AG04450 (cell line): ENCODE data around the gene TRIM41. TPM values are rescaled to one million over a fixed set of nuclear protein-coding genes. Genes with fewer than 3 reads are reported as not detected.

Source experiments
- CTCF ChIA-PET: fragments of 300-600, 350-600 bp; formaldehyde crosslinking; extraction: SDS; loops from one replicate; lab custom pipeline; 2022; ENCODE audit warnings: antibody characterized with exemption, inconsistent platforms; lab: Charles Lee
- POLR2A ChIA-PET: fragments of 350-600 bp; formaldehyde crosslinking; extraction: SDS; loops from one replicate; lab custom pipeline; 2021; ENCODE audit warnings: antibody characterized with exemption, inconsistent platforms; lab: Yijun Ruan, JAX
- DNase-seq: peaks from one replicate; pipeline ENCODE4 v3.0.0-alpha.2; 2011; ENCODE audit warnings: low read depth, low spot score
- H3K27ac ChIP-seq: one replicate; pipeline ENCODE4 v1.5.1; 2012; ENCODE audit warnings: low read depth, low read length, control low read depth
- H3K27me3 ChIP-seq: one replicate; pipeline ENCODE4 v1.6.0; 2012; ENCODE audit warnings: low read length; ENCODE audit not compliant: control insufficient read depth, insufficient read depth
- H3K4me3 ChIP-seq: 2 replicates; pipeline ENCODE4 v1.5.1; 2011; ENCODE audit warnings: mild to moderate bottlenecking, low read depth, low read length, control low read depth
- H3K9me3 ChIP-seq: 2 replicates; pipeline ENCODE4 v1.5.1; 2012; ENCODE audit warnings: low read length; ENCODE audit not compliant: control insufficient read depth, insufficient read depth
- CTCF ChIP-seq: IDR thresholded peaks from 2 replicates; pipeline ENCODE4 v1.5.1; 2011; ENCODE audit warnings: low read depth, low read length, control low read depth, inconsistent platforms
- polyA plus RNA-seq: library from polyadenylated mRNA; depleted of rRNA; stranded (reverse); fragments of >200 nt; gene quantifications from 2 replicates; pipeline ENCODE4 v1.2.3, GENCODE V29; 2011

The TRIM41 gene
- polyA plus RNA-seq, 1 experiment, result 11.5 TPM

- CTCF ChIA-PET, result interaction anchor here (0.7 to 1.9 kb wide), 2 partner anchors 27 to 32 kb away, joined by 3 to 4 read pairs; no protein-coding TSS in a partner anchor
These were observed 32.9 kb upstream of the TRIM41 start for GRCh38 chr5:181189962-181190710.

GRCh38 chr5:181190711-181191525 lies 32.2 kb upstream of the TRIM41 start:
- Histone ChIP-seq H3K27ac (peak overlapping the region; percentile 52), H3K4me3 (peak overlapping the region; percentile 85), H3K9me3 (no peaks in the 10 kb centered on the region; the same call in 1 of the 2 replicates), H3K27me3 (no peaks in the 10 kb centered on the region)
- TF ChIP-seq CTCF, result 0 out of 2 replicates have a peak, but pooled peaks have one; percentile 14
- CTCF ChIA-PET, result interaction anchor here (1.1 to 2.6 kb wide), 4 partner anchors 14 to 33 kb away, joined by 3 to 8 read pairs (median 5); partner anchors contain the start of gene TRIM7
- POLR2A ChIA-PET, result interaction anchor here (0.7 to 5.8 kb wide), 10 partner anchors 11 to 71 kb away, joined by 3 to 72 read pairs (median 5); partner anchors contain the start of genes RACK1, TRIM41, TRIM52 and TRIM7
- no peak for DNase-seq

More at GRCh38 chr5:181189962-181190710, 32.9 kb upstream of the TRIM41 start:
- POLR2A ChIA-PET, result interaction anchor here (0.6 to 5.8 kb wide), 5 partner anchors 15 to 71 kb away, joined by 3 to 72 read pairs (median 5); partner anchors contain the start of genes RACK1, TRIM41, TRIM52 and TRIM7
- Histone ChIP-seq H3K27ac (no peak overlapping the region), H3K27me3 (no peaks in the 10 kb centered on the region), H3K9me3 (no peaks in the 10 kb centered on the region; the same call in 1 of the 2 replicates), H3K4me3 (peak overlapping the region; percentile 85)
- DNase-seq, result no peak
- no peak for TF ChIP-seq CTCF

- DNase-seq, result peak; percentile 89
- POLR2A ChIA-PET, result interaction anchor here (0.5 to 5.8 kb wide), 11 partner anchors 10 to 360 kb away, joined by 3 to 72 read pairs (median 4); partner anchors contain the start of genes RACK1, TRIM41, TRIM52 and TRIM7
- TF ChIP-seq CTCF, result no peak
- Histone ChIP-seq H3K27ac (peak overlapping the region; percentile 52), H3K27me3 (no peaks in the 10 kb centered on the region), H3K9me3 (no peaks in the 10 kb centered on the region; the same call in 1 of the 2 replicates), H3K4me3 (peak overlapping the region; percentile 90)
- CTCF ChIA-PET, result interaction anchor here (1.1 to 2.6 kb wide), 3 partner anchors 13 to 17 kb away, joined by 3 to 8 read pairs (median 6); partner anchors contain the start of gene TRIM7
These were observed 31.4 kb upstream of the TRIM41 start for GRCh38 chr5:181191526-181192336.

GRCh38 chr5:181192337-181193046 lies 30.6 kb upstream of the TRIM41 start:
- H3K27me3 ChIP-seq, result no peaks in the 10 kb centered on the region
- no peak for TF ChIP-seq CTCF
- peak overlapping the region; percentile 90 for H3K4me3 ChIP-seq
- no peak for DNase-seq
- no peak overlapping the region for H3K27ac ChIP-seq
- CTCF ChIA-PET, result interaction anchor here (1.1 to 2.6 kb wide), 4 partner anchors 8 to 16 kb away, joined by 3 to 8 read pairs (median 7); partner anchors contain the start of gene TRIM7
- no peaks in the 10 kb centered on the region; the same call in 1 of the 2 replicates for H3K9me3 ChIP-seq
- POLR2A ChIA-PET, result interaction anchor here (0.5 to 5.8 kb wide), 10 partner anchors 9 to 361 kb away, joined by 3 to 72 read pairs (median 4); partner anchors contain the start of genes TRIM41, TRIM52 and TRIM7
